H1 (cell line): ENCODE data around the gene DHRS2. TPM values are rescaled to one million over a fixed set of nuclear protein-coding genes. Genes with fewer than 3 reads are reported as not detected.

Experiments
- CTCF ChIA-PET: fragments of 300-600 bp; sonication (Branson Sonifier 250); formaldehyde crosslinking; loops from one replicate; lab custom pipeline; 2021; ENCODE audit not compliant: partially characterized antibody; lab: Charles Lee
- POLR2A ChIA-PET: fragments of 300-600 bp; sonication (Branson Sonifier 250); formaldehyde crosslinking; loops from one replicate; lab custom pipeline; 2021; ENCODE audit warnings: inconsistent platforms; ENCODE audit not compliant: partially characterized antibody; lab: Charles Lee
- DNase-seq, 2 experiments: peaks; one replicate each; pipeline versions ENCODE4 v3.0.0 to v3.0.0-alpha.2; 2010 to 2022; ENCODE audit warnings: low spot score in 2 of 2, low read depth in 1 of 2, mixed read lengths in 1 of 2
- FAIRE-seq: peaks from 2 replicates; lab custom pipeline; 2011; peaks lifted over from hg19 to GRCh38; lab: Jason Lieb, UNC
- H2AFZ ChIP-seq: 2 replicates; pipeline ENCODE4 v1.8.1; 2012; ENCODE audit warnings: low read length, inconsistent platforms
- H2AK5ac ChIP-seq: 2 replicates; pipeline ENCODE4 v1.6.1; 2013; ENCODE audit warnings: low read depth, low read length
- H2BK120ac ChIP-seq: replicated peaks from 2 replicates; pipeline ENCODE3; 2013; ENCODE audit warnings: low read depth, low read length, inconsistent platforms
- H2BK12ac ChIP-seq: 2 replicates; pipeline ENCODE4 v1.6.1; 2013; ENCODE audit warnings: low read depth, low read length
- H2BK15ac ChIP-seq: 2 replicates; pipeline ENCODE4 v1.6.1; 2013; ENCODE audit warnings: low read length
- H2BK20ac ChIP-seq: 2 replicates; pipeline ENCODE4 v1.6.1; 2013; ENCODE audit warnings: low read length
- H2BK5ac ChIP-seq: 2 replicates; pipeline ENCODE4 v1.6.1; 2013; ENCODE audit warnings: low read depth, low read length
- H3K14ac ChIP-seq: 2 replicates; pipeline ENCODE4 v1.6.1; 2013; ENCODE audit warnings: inconsistent platforms; ENCODE audit not compliant: insufficient read length
- H3K18ac ChIP-seq: 2 replicates; pipeline ENCODE4 v1.6.1; 2013; ENCODE audit warnings: low read length; ENCODE audit errors: extremely low read depth
- H3K23ac ChIP-seq: 2 replicates; pipeline ENCODE4 v1.6.1; 2013; ENCODE audit warnings: inconsistent platforms; ENCODE audit not compliant: insufficient read length
- H3K23me2 ChIP-seq: 2 replicates; pipeline ENCODE4 v1.6.1; 2013; ENCODE audit warnings: low read depth, low read length
- H3K27ac ChIP-seq: 2 replicates; pipeline ENCODE4 v1.6.1; 2011; ENCODE audit warnings: low read depth, low read length, inconsistent platforms
- H3K27me3 ChIP-seq, 4 experiments: replicated peaks in 1 of 4; 1 replicate in 1 of 4; 2 replicates in 3 of 4; pipeline versions ENCODE4 v1.6.1 to v1.8.1; 2011 to 2013; ENCODE audit warnings: low read length in 3 of 4, mild to moderate bottlenecking in 3 of 4, inconsistent platforms in 2 of 4, mixed read lengths in 2 of 4, moderate library complexity in 1 of 4; ENCODE audit not compliant: control insufficient read depth in 3 of 4, insufficient read depth in 3 of 4; ENCODE audit errors: extremely low read depth in 1 of 4
- H3K36me3 ChIP-seq, 4 experiments: 2 replicates each; pipeline versions ENCODE4 v1.6.1 to v1.8.1; 2011 to 2013; ENCODE audit warnings: mild to moderate bottlenecking in 4 of 4, low read length in 3 of 4, moderate library complexity in 2 of 4, control low read depth in 1 of 4, inconsistent platforms in 1 of 4; ENCODE audit not compliant: insufficient read depth in 4 of 4, control insufficient read depth in 2 of 4
- H3K4ac ChIP-seq: replicated peaks from 2 replicates; pipeline ENCODE3; 2013; ENCODE audit warnings: low read length, low read depth, mixed read lengths, inconsistent platforms; ENCODE audit not compliant: insufficient read length
- H3K4me1 ChIP-seq, 4 experiments: replicated peaks in 1 of 4; 1 replicate in 1 of 4; 2 replicates in 3 of 4; pipeline versions ENCODE4 v1.6.1 to v1.8.1; 2011 to 2013; ENCODE audit warnings: low read length in 3 of 4, inconsistent platforms in 2 of 4, mixed read lengths in 1 of 4; ENCODE audit not compliant: insufficient read depth in 4 of 4, control insufficient read depth in 3 of 4
- H3K4me2 ChIP-seq, 2 experiments: 2 replicates each; pipeline versions ENCODE4 v1.6.1 to v1.8.1; 2011 to 2013; ENCODE audit warnings: low read depth in 2 of 2, low read length in 2 of 2, control low read depth in 1 of 2, inconsistent platforms in 1 of 2, mild to moderate bottlenecking in 1 of 2; ENCODE audit not compliant: insufficient read depth in 1 of 2
- H3K4me3 ChIP-seq, 4 experiments: fragments of 200-600, 300-600 bp in 1 of 4; sonication (generic), shearing (Covaris generic), sonication (Bioruptor Twin) in 1 of 4; 2 replicates each; pipeline versions ENCODE4 v1.5.1 to v1.8.1; 2011 to 2016; ENCODE audit warnings: low read length in 4 of 4, low read depth in 3 of 4, control low read depth in 2 of 4, inconsistent platforms in 2 of 4, mild to moderate bottlenecking in 2 of 4, mixed read lengths in 1 of 4, moderate library complexity in 1 of 4; ENCODE audit not compliant: insufficient read depth in 2 of 4; ENCODE audit errors: extremely low read depth in 1 of 4
- H3K56ac ChIP-seq: replicated peaks from 2 replicates; pipeline ENCODE3; 2013; ENCODE audit warnings: low read depth, mild to moderate bottlenecking, mixed read lengths, low read length, inconsistent platforms; ENCODE audit not compliant: insufficient read length
- H3K79me1 ChIP-seq: 2 replicates; pipeline ENCODE4 v1.6.1; 2013; ENCODE audit warnings: low read depth, low read length, control low read depth
- H3K79me2 ChIP-seq, 2 experiments: 2 replicates each; pipeline versions ENCODE4 v1.6.1 to v1.8.1; 2012 to 2013; ENCODE audit warnings: low read length in 2 of 2, mild to moderate bottlenecking in 2 of 2, inconsistent platforms in 1 of 2; ENCODE audit not compliant: insufficient read depth in 2 of 2, control insufficient read depth in 1 of 2
- H3K9ac ChIP-seq, 4 experiments: replicated peaks in 1 of 4; 1 replicate in 1 of 4; 2 replicates in 3 of 4; pipeline versions ENCODE4 v1.6.1 to v1.8.1; 2011 to 2013; ENCODE audit warnings: low read depth in 3 of 4, low read length in 3 of 4, control low read depth in 2 of 4, mild to moderate bottlenecking in 2 of 4, moderate library complexity in 2 of 4, inconsistent platforms in 1 of 4; ENCODE audit errors: extremely low read depth in 1 of 4
- H3K9me3 ChIP-seq, 2 experiments: 2 replicates each; pipeline versions ENCODE4 v1.6.1 to v1.8.1; 2012 to 2013; ENCODE audit warnings: mild to moderate bottlenecking in 2 of 2, moderate library complexity in 2 of 2, control low read depth in 1 of 2, inconsistent platforms in 1 of 2, low read depth in 1 of 2, low read length in 1 of 2, mixed read lengths in 1 of 2; ENCODE audit not compliant: insufficient read depth in 2 of 2
- H4K20me1 ChIP-seq, 2 experiments: replicated peaks in 1 of 2; 2 replicates each; pipeline versions ENCODE3 to v1.8.1; 2011 to 2013; ENCODE audit warnings: inconsistent platforms in 2 of 2, low read length in 2 of 2, mild to moderate bottlenecking in 1 of 2; ENCODE audit not compliant: insufficient read depth in 2 of 2, control insufficient read depth in 1 of 2
- H4K5ac ChIP-seq: 2 replicates; pipeline ENCODE4 v1.6.1; 2013; ENCODE audit warnings: low read length, low read depth, mixed read lengths, inconsistent platforms; ENCODE audit not compliant: insufficient read length
- H4K8ac ChIP-seq: 2 replicates; pipeline ENCODE4 v1.8.0; 2013; ENCODE audit warnings: mild to moderate bottlenecking, moderate library complexity, low read length, inconsistent platforms; ENCODE audit not compliant: insufficient read depth; ENCODE audit errors: extremely low read depth
- H4K91ac ChIP-seq: replicated peaks from 2 replicates; pipeline ENCODE3; 2013; ENCODE audit warnings: low read length, mixed read lengths, inconsistent platforms; ENCODE audit not compliant: insufficient read length
- CBX5 ChIP-seq: fragments of 300-800, 300-1000 bp; sonication (generic); IDR thresholded peaks from 2 replicates; pipeline ENCODE4 v1.7.1; 2016; ENCODE audit warnings: antibody characterized with exemption, low read length, low read depth
- CBX8 ChIP-seq: fragments of 300-800, 300-1000 bp; sonication (generic); IDR thresholded peaks from 2 replicates; pipeline ENCODE4 v1.7.1; 2016; ENCODE audit warnings: low read depth, low read length, borderline replicate concordance
- CTCF ChIP-seq, 3 experiments: IDR thresholded peaks; 1 replicate in 2 of 3; 2 replicates in 1 of 3; pipeline versions ENCODE4 v1.5.1 to v1.6.1; 2011; ENCODE audit warnings: low read length in 3 of 3, mild to moderate bottlenecking in 3 of 3, inconsistent platforms in 2 of 3, low read depth in 1 of 3, moderate library complexity in 1 of 3; ENCODE audit not compliant: insufficient read depth in 1 of 3; ENCODE audit errors: control extremely low read depth in 1 of 3
- FOSL1 ChIP-seq: IDR thresholded peaks from 2 replicates; pipeline ENCODE4 v1.6.1; 2011; ENCODE audit warnings: mild to moderate bottlenecking, low read depth, low read length, moderate library complexity; ENCODE audit not compliant: insufficient read depth
- SP1 ChIP-seq: IDR thresholded peaks from 2 replicates; pipeline ENCODE4 v1.6.1; 2011; ENCODE audit warnings: low read depth, low read length
- WGBS, 2 experiments: shearing (Covaris generic) in 1 of 2; methylation state at CpG; one replicate each; pipeline versions ENCODE4 v1.1.6 to v1.1.7; 2013 to 2015; ENCODE audit warnings: low lambda C conversion rate in 2 of 2, mixed read lengths in 2 of 2, inconsistent platforms in 1 of 2, low coverage in 1 of 2, missing lambda C conversion rate in 1 of 2; ENCODE audit not compliant: insufficient replicate concordance in 2 of 2, insufficient coverage in 1 of 2, insufficient read length in 1 of 2; ENCODE audit errors: extremely low coverage in 1 of 2, missing lambda C conversion rate in 1 of 2; 5-methylcytosine and 5-hydroxymethylcytosine counted together
- long read RNA-seq, 2 experiments: library from RNA in 1 of 2; library from capped mRNA in 1 of 2; stranded (forward); transcript quantifications; one replicate each; pipeline ENCODE4 v2.0.0, GENCODE V29; 2021; ENCODE audit warnings: inconsistent platforms in 1 of 2
- polyA minus RNA-seq, 3 experiments: library from RNA; depleted of rRNA, polyadenylated mRNA; stranded (reverse); fragments of >200 nt; gene quantifications; 1 replicate in 2 of 3; 2 replicates in 1 of 3; pipeline ENCODE4 v1.2.3, GENCODE V29; 2011
- polyA plus RNA-seq, 7 experiments: library from polyadenylated mRNA; depleted of rRNA in 3 of 7; stranded (reverse) in 5 of 7; unstranded in 2 of 7; fragments of >200 nt in 5 of 7; fragments of 200-250 nt in 2 of 7; gene quantifications; 1 replicate in 5 of 7; 2 replicates in 1 of 7; 4 replicates in 1 of 7; pipeline versions ENCODE4 v1.2.1 to v1.2.3, GENCODE V29; 2011 to 2013; ENCODE audit warnings: missing spikeins in 2 of 7, mixed read lengths in 2 of 7
- total RNA-seq: library from RNA; stranded (reverse); fragmentation: NEBNext Ultra II Directional; extraction: Animal tissue kit (Norgen Biotek cat#: 25700); gene quantifications from 2 replicates; pipeline ENCODE4 v1.2.1, GENCODE V29; 2021

The DHRS2 gene
- 0.44 and 1.1 TPM in 2 replicates for total RNA-seq
- 3.5 and 4.4 TPM in 2 replicates for polyA plus RNA-seq (2011; rRNA removed)
- 6.2 TPM for polyA plus RNA-seq (2011; cell fraction: cytosol; rRNA removed)
- 5.7 TPM for polyA plus RNA-seq (2011; cell fraction: nucleus; rRNA removed)
- polyA plus RNA-seq (2012, experiment 1 of 2): 0.91 to 2.7 TPM (median 1.8 TPM) in 4 replicates
- polyA plus RNA-seq (2012, experiment 2 of 2): 0.72 TPM
- 1.5 TPM for polyA plus RNA-seq (2013, experiment 1 of 2)
- polyA plus RNA-seq (2013, experiment 2 of 2): 1.2 TPM
- 4.0 and 4.9 TPM in 2 replicates for polyA minus RNA-seq (2011; rRNA and poly(A)+ RNA removed)
- 0.81 TPM for polyA minus RNA-seq (2011; cell fraction: cytosol; rRNA and poly(A)+ RNA removed)
- 7.5 TPM for polyA minus RNA-seq (2011; cell fraction: nucleus; rRNA and poly(A)+ RNA removed)
- long read RNA-seq, experiment 1: 0 reads
- long read RNA-seq, experiment 2, partial matches to known transcripts: 0 of 1 reads
- long read RNA-seq, experiment 2, other reads (novel, unspliced or antisense): 0 of 1 reads

GRCh38 chr14:23636317-23637211 lies at the start of gene DHRS2:
DHRS2 (plus strand) TSS chr14:23636364; CDS start chr14:23638865, 2,501 bp downstream.
- no peaks in the 10 kb centered on the region for H3K79me1 ChIP-seq
- H3K23ac ChIP-seq: no peak within 1 kb of the TSS
- H3K18ac ChIP-seq: no peak within 1 kb of the TSS; the same call in 1 of the 2 replicates
- DNase-seq: no peak
- no peak within 1 kb of the TSS for H3K4ac ChIP-seq
- no peak within 1 kb of the TSS for H2BK120ac ChIP-seq
- H2BK20ac ChIP-seq: no peak within 1 kb of the TSS
- no peak within 1 kb of the TSS for H3K9ac ChIP-seq
- H3K4me2 ChIP-seq: no peak within 1 kb of the TSS
- peaks cover 2 to 3% of the 10 kb centered on the region in 2 experiments; a peak in 2 of 4 replicates for H3K9me3 ChIP-seq
- no peak within 1 kb of the TSS for H2BK12ac ChIP-seq
- H3K27ac ChIP-seq: no peak within 1 kb of the TSS
- H3K14ac ChIP-seq: no peak within 1 kb of the TSS
- no peak within 1 kb of the TSS for H4K8ac ChIP-seq
- no peak within 1 kb of the TSS for H4K91ac ChIP-seq
- H2AK5ac ChIP-seq: no peak within 1 kb of the TSS
- H3K4me3 ChIP-seq: no peak within 1 kb of the TSS
- no peak within 1 kb of the TSS for H3K56ac ChIP-seq
- POLR2A ChIA-PET: no interaction called here
- no peak within 1 kb of the TSS for H2BK15ac ChIP-seq
- H4K5ac ChIP-seq: no peak within 1 kb of the TSS
- H3K36me3 ChIP-seq: no peaks in the 10 kb centered on the region
- H3K23me2 ChIP-seq: no peaks in the 10 kb centered on the region
- no peak within 1 kb of the TSS for H2BK5ac ChIP-seq
- no peaks in the 10 kb centered on the region for H3K79me2 ChIP-seq
- 0 out of 2 replicates have a peak within 1 kb of the TSS, but pooled peaks have one; percentile 47 for H2AFZ ChIP-seq
- no peaks in the 10 kb centered on the region for H4K20me1 ChIP-seq
- peaks cover 2 to 6% (median 2%) of the 10 kb centered on the region in 4 experiments; a peak in 5 of 7 replicates for H3K4me1 ChIP-seq
- no peaks in the 10 kb centered on the region for H3K27me3 ChIP-seq
- CTCF ChIA-PET: interaction anchor here (0.8 to 7.4 kb wide), 6 partner anchors 24 to 274 kb away, joined by 3 to 49 read pairs (median 4); no protein-coding TSS in a partner anchor
- FAIRE-seq: no peak
- WGBS, 2 experiments: 94% methylated on average over 21 of the region's 23 CpGs; no CpG with 5 or more reads in 1 of the 2 experiments
- TF ChIP-seq CBX5 (no peak), CBX8 (no peak), CTCF (IDR thresholded peaks at IDR 0.05; ENCODE audit: control extremely low read depth in 1 of 3, insufficient read depth in 1 of 3, low read depth in 1 of 3, low read length in 3 of 3) (no peak), FOSL1 (0 out of 2 replicates have a peak, but pooled peaks have one; percentile 61), SP1 (no peak)
